Measurements from ENCODE around the gene THAP7. TPM values are rescaled to one million over a fixed set of nuclear protein-coding genes. Genes with fewer than 3 reads are reported as not detected.

Gene THAP7
- total RNA-seq, 1 donor: 21.8 TPM

DNA sequence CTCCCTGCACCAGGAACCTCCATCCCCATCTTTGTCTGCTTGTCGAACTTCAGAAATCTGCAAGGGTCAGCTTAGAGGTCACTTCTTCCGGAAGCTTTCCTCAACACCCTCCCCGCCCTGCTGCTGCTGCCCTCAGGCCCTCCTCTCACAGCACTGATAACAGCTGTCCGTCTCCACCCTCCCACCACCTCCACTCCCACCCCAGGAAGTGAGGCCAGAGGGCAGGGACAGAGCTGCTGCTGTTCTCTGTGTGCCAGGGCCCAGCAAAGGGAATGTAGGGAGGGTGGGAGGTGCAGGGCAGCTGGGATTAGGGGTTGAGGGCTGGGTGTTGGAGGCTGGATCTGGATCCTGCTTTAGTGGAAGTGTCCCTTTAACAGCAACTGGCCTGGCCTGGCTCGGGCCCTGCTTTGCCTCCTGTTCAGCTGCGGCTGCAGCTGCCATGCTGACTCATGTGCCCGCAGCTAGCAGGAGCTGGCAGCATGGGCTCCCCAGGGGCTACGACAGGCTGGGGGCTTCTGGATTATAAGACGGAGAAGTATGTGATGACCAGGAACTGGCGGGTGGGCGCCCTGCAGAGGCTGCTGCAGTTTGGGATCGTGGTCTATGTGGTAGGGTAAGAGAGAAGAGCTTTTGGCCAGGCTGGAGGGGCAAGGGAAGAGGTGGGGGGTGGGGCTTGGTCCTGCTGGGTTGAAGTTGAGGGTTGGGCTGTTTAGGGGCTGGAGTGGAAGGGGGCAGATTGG, 13.0 kb upstream of the THAP7 start, which contains the start of gene P2RX6:
Gene P2RX6 (plus strand): TSS at position 440 of the 740 bp plus-strand sequence. CDS start 10 bp downstream, at position 450.
- TF ChIP-seq, protein P1, sequence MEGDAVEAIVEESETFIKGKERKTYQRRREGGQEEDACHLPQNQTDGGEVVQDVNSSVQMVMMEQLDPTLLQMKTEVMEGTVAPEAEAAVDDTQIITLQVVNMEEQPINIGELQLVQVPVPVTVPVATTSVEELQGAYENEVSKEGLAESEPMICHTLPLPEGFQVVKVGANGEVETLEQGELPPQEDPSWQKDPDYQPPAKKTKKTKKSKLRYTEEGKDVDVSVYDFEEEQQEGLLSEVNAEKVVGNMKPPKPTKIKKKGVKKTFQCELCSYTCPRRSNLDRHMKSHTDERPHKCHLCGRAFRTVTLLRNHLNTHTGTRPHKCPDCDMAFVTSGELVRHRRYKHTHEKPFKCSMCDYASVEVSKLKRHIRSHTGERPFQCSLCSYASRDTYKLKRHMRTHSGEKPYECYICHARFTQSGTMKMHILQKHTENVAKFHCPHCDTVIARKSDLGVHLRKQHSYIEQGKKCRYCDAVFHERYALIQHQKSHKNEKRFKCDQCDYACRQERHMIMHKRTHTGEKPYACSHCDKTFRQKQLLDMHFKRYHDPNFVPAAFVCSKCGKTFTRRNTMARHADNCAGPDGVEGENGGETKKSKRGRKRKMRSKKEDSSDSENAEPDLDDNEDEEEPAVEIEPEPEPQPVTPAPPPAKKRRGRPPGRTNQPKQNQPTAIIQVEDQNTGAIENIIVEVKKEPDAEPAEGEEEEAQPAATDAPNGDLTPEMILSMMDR (IDR thresholded peaks at IDR 0.05; ENCODE audit: insufficient read depth, low read length): no peak
- peak; percentile 48 for DNase-seq (ENCODE audit: low read depth)
- H3K4me3 ChIP-seq (ENCODE audit: low read depth, low read length): peak within 1 kb of the TSS; percentile 67

DNA sequence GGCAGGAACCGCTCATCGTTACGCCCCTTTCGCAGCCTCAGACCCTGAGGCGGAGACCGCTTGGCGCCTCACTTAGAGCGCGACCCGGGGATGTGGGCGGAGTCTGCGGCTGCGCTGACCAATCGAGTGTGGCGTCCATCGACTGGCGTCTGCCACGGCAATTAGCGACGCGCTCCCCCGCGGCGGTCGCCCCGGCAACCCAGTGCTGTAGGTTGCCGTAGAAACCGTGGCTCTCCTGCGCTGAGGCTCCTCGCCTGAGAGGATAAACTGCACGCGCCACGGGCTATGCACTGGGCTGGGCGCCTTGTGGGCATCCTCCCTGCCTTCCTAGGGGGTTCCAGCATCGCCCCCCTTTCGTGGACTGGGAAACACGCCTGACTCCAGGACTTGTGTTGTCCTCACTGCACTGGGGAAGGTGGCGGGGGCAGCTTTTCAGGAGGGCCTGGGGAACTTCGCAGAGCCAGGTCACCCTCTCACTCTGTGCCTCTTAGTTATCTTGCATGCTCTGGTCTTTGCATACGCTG, 12.3 kb upstream of the THAP7 start:
- DNase-seq (ENCODE audit: low read depth): peak; percentile 82
- TF ChIP-seq, protein P1 (IDR thresholded peaks at IDR 0.05; ENCODE audit: insufficient read depth, low read length): no peak

DNA sequence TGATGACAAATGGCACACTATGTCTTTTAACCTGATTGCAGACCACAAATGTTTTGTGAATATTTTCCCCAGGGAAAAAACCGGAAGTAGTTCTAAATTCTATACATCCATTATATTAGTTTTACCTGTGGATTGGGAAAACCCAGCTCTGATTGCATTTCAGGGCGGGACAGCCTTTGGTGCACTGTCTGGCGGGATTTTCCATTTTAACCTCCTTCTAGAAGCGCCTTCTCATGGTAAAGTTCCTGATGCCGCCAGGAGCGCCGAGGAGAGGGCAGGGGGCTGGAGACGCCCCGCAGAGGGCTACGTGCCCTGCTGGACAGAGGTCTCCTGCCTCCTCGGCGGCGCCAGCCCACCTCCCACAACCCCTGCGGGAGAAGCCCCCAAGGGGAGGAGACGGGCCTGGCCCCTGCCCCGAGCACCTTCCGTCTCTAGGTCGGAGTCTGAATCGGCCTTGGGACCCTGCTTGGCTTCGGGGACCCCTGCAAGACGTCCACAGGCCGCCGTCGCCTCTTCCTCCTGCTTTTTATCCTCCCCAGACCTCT, 11.8 kb upstream of the THAP7 start:
- H3K4me3 ChIP-seq (ENCODE audit: low read depth, low read length): peak overlapping the region; percentile 67
- no peak for DNase-seq (ENCODE audit: low read depth)
- TF ChIP-seq, protein P1 (IDR thresholded peaks at IDR 0.05; ENCODE audit: insufficient read depth, low read length): no peak

More for the DNA sequence above, 12.3 kb upstream of the THAP7 start:
- peak overlapping the region; percentile 67 for H3K4me3 ChIP-seq (ENCODE audit: low read depth, low read length)

DNA sequence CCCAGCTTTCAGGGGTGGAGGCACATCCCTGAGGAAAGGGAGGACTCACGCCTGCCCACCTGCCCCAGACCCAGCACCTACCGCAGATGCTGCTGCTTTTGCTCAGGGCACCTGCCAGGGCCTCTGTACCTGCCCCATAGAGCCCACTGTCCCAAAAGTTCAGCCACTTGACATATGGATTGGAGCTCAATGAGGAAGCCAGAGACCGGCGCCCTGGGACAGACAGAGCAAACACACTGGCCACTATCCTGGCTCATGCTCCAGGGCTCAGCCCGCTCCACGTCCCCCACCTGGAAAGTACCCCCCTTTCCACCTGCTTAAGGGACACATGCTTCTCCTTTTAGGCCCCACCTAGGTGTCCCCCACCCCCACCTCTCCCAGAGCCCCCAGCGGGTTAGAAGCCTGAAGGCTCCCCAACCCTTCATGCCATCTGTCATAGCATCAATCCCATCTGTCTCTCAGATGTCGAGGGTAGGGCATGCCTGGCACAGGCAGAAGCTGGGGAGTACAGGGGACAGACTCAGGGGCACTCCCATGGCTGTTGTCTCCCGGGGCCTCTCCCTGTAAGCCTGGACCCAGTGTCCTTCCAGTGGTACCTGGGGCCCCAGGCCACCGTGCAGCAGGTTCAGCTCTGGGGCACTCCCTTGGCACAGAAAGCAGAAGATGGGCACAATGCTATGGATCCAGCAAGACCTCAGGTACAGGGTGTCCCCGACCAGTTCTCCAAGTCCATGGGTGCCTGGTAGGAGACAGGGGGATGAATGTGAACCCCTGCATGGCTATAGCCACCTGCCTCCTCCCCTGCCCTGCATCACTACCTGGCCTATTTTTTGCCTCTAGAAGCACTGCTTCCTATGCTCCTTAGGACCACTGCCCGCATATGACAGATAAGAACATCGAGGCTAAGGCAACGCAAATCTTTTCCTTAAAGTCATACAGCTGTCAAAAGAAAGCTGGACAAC, 10.8 kb upstream of the THAP7 start:
- DNase-seq (ENCODE audit: low read depth): no peak
- no peak overlapping the region for H3K4me3 ChIP-seq (ENCODE audit: low read depth, low read length)
- TF ChIP-seq, protein P1 (IDR thresholded peaks at IDR 0.05; ENCODE audit: insufficient read depth, low read length): no peak

DNA sequence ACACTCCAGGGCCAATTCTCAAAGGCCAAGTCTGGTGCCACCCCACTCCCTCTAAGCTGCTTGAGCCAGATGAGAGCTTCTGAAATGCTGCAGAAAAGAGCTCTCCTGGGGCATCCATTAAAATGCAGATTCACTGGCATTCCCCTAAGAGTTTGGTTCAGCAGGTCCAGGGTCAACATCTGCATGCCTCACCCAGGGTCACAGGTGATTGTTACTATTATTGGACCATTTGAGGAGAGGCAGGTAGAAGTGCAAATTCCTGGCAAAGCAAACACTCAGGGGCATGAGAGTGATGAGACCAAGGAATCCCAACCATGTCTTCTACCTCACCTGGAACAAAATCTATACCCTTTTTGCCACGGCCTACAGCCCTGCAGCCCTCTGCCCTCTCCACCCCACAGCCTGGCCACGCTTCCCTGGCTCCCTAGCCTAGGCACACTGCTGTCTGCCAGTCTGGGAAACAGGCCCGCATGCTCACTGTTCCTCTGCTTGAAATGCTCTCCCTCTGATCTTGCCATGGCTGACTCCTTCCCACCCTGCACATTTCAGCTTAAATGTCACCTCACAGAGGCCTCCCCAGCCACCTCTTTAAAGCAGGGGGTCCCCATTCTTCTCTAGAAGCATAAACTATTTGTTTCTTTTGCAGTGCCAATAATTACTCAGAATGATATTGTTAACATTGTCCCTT, 8.7 kb upstream of the THAP7 start:
- no peak overlapping the region for H3K4me3 ChIP-seq (ENCODE audit: low read depth, low read length)
- TF ChIP-seq, protein P1 (IDR thresholded peaks at IDR 0.05; ENCODE audit: insufficient read depth, low read length): no peak
- no peak for DNase-seq (ENCODE audit: low read depth)

Measured in fibroblast of the aortic adventitia (primary cell).